NCI-H146 (cell line): ENCODE data around the gene HPCAL1.

Source experiments
- DNase-seq: peaks from one replicate; lab custom pipeline; 2025; lab: John Stamatoyannopoulos, UW

Gene HPCAL1

GRCh38 chr2:10466801-10467200 lies 164.1 kb downstream of the HPCAL1 start:
- no peak for DNase-seq

GRCh38 chr2:10467401-10467800 lies 164.7 kb downstream of the HPCAL1 start:
- DNase-seq: no peak

DNA sequence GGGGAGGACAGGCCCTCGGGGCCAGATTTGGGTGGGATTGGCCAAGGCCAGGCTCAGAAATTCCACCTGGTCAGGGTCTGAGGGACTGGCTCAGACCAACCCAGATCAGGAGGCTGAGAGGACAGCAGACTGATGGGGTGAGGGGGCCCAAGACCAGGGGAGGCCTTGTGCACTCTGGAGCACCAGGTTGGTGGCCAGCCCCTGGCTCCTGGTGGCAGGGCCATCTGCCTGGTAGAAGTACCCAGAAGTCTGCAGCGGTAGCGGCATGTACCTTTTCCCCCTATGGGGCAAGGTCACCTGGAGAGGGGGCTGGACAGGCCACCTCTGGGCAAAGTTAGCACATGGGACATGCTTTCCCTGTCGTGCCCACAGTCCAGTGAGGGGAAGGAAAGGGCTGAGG lies 166.6 kb downstream of the HPCAL1 start:
- no peak for DNase-seq

DNA sequence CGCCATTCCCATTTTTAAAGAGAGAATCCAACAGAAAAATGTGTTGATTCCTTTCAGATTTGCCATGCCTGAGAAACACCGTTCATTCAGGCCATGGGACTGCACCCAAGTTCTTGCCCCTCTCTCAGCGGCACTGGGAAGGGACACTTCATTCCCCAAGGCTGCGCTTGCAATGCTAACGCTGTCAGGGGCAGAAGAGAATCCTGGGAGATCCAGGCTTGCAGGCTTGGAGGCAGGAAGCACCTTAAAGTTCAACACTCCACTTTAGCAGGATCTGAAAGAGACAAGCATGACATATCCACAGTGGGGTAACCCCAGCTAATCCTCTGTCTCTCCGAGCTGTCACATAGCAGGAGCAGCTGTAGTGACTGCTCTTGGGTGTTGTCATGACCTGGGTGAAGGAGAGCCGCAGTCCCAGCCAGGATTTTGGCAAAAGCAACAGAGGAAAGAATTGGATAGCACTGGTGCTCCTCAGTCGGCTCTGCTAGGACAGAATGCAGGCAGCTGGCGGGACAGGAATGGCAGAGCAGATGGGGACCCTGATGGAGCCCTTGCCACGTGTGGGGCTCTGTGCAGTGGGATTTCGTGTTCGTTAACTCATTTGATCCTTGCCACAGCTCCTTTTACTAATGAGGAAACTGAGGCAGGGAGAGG lies 167.4 kb downstream of the HPCAL1 start:
- no peak for DNase-seq

DNA sequence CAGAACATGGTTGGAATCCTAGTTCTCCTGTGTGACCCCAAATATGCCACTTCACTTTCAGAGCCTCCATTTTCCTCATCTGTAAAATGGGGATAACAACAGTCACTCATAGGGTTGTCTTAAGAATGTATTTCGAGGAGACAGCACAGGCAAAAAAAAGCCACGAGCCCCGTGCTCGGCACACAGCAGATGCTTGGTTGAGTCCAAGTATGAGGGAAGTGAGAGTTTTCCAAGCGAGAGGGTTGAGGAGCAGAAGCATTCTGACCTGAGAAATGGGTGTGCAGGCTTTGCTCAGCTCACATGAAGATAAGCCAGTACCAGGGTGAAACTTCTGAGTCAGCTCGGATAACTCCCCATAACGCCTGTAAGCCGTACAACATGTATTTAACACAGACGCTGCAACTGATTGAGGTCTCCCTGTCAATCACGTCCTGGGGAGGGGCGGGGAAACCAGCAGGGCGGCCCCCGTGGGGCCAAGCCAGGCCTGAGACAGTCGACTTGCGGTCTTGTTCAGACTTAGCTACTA lies 168.4 kb downstream of the HPCAL1 start:
- no peak for DNase-seq

DNA sequence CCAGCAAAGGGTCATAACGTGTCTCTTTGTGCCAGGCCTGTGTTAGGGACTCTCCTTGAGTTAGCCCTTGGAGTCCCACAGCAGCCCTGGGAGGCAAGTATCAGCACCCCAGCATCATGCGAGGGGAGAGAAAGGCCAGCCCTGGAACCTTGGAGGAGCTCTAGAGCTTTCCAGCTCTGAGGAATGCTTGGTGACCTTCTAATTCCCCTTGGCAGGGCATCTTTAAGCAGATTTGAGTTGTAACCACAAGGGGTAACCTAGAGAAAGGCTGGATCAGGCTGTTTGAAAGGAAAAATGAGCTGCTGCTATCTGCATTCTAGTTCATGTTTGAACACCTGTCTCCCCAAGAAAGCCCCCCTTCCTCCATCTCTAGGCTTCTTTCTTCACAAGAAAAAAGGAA lies 169.3 kb downstream of the HPCAL1 start:
- DNase-seq: peak; percentile 37

- no peak for DNase-seq
Measured at GRCh38 chr2:10473121-10473756, 170.5 kb downstream of the HPCAL1 start.

DNA sequence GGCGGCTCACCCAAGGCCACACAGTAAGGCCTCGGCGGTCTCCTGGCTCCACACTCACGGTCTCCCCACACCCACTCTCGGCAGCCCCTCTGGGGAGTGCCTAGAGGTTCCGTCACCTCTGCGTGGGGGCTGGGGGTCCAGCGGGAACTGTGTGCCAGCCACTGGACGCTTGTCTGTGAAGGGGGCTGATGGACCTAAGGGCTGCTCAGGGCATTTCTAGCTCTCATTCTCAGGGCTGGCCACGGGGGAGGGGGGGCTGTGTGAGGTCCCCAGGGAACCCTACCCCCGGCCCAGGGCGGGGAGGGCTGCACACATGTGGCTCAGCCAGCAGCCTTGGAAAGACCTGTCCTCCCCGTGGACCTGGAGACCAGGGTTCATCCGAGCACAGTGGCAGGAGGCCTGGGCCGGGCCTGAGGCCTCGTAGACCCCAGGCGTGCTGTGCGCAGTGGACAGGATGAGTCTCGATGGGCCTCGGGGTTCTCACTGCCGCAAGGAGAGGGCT lies 172.6 kb downstream of the HPCAL1 start:
- no peak for DNase-seq

- DNase-seq: no peak
Measured at GRCh38 chr2:10475811-10476660, 173.3 kb downstream of the HPCAL1 start.

DNA sequence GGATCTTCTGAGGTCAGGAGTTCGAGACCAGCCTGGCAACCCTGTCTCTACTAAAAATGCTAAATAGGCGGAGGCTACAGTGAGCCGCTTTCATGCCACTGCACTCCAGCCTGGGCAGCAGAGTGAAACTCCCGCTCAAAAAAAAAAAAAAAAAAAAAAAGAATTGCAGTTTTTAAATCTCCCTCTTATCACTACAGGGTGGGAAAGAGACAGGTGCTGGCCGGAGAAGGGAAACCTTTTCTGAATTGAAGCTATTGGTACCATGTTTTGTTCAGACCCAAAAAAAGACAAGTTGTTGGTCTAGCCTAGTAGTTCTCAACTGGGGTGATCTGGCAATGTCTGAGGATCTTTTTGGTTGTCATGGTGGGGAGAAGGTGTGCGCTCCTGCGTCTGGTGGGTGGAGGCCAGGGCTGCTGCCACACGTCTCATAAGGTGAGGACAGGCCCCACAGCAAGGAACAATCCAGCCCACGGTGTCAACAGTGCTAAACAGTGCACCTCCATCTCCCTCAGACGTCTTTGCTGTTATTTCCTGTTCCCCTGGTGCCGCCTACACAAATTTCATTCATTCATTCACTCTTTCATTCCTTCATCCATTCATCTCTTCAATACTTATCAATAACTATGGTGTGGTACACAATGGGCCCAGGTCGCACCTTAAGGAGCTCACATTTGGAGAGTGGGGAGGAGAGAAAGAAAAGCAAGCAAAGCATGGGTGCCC lies 174.2 kb downstream of the HPCAL1 start:
- no peak for DNase-seq
